Endothelial cell of umbilical vein (primary cell): Measurements from ENCODE around the gene L3MBTL3. TPM values are rescaled to one million over a fixed set of nuclear protein-coding genes. Genes with fewer than 3 reads are reported as not detected.
"Not testable (repeated sequence)": the region's sequence is repeated elsewhere in the genome, so short reads cannot be mapped to it uniquely, and the experiment has no call there.

Experiments
- BruUV-seq: library from RNA; stranded (reverse); fragments of 400-500 nt; replicated peaks from 2 replicates; lab custom pipeline; 2021; lab: Mats Ljungman, UMichigan
- CTCF ChIA-PET: fragments of 300-600, 350-600 bp; sonication (Branson Sonifier 250); formaldehyde crosslinking; loops from one replicate; lab custom pipeline; 2021; ENCODE audit warnings: antibody characterized with exemption, inconsistent platforms; lab: Charles Lee
- POLR2A ChIA-PET: fragments of 300-600, 350-600 bp; sonication (Branson Sonifier 250); formaldehyde crosslinking; loops from one replicate; lab custom pipeline; 2021; ENCODE audit warnings: antibody characterized with exemption, inconsistent platforms; lab: Charles Lee
- DNase-seq: peaks from one replicate; pipeline ENCODE4 v3.0.0-alpha.2; 2011; ENCODE audit warnings: low read depth, low spot score
- FAIRE-seq: peaks from 2 replicates; lab custom pipeline; 2011; peaks lifted over from hg19 to GRCh38; lab: Jason Lieb, UNC
- H2AFZ ChIP-seq: 2 replicates; pipeline ENCODE4 v1.6.0; 2012; ENCODE audit warnings: low read depth, low read length, control low read depth, inconsistent platforms
- H3K27ac ChIP-seq: 2 replicates; pipeline ENCODE4 v1.5.1; 2011; ENCODE audit warnings: low read depth, mild to moderate bottlenecking, control low read depth, low read length, moderate library complexity; ENCODE audit not compliant: insufficient read depth
- H3K27me3 ChIP-seq, 2 experiments: 2 replicates each; pipeline versions ENCODE4 v1.6.0 to v1.6.1; 2011; ENCODE audit warnings: low read length in 2 of 2, mixed read lengths in 1 of 2; ENCODE audit not compliant: control insufficient read depth in 2 of 2, insufficient read depth in 2 of 2
- H3K36me3 ChIP-seq, 2 experiments: 2 replicates in 1 of 2; 3 replicates in 1 of 2; pipeline ENCODE4 v1.5.1; 2011; ENCODE audit warnings: low read length in 2 of 2, mild to moderate bottlenecking in 1 of 2, moderate library complexity in 1 of 2; ENCODE audit not compliant: control insufficient read depth in 2 of 2, insufficient read depth in 2 of 2; ENCODE audit errors: extremely low read depth in 1 of 2
- H3K4me1 ChIP-seq: 3 replicates; pipeline ENCODE4 v1.5.1; 2011; ENCODE audit warnings: mild to moderate bottlenecking, low read length; ENCODE audit not compliant: control insufficient read depth, insufficient read depth; ENCODE audit errors: extremely low read depth
- H3K4me2 ChIP-seq: 2 replicates; pipeline ENCODE4 v1.6.1; 2011; ENCODE audit warnings: low read length, control low read depth, mixed read lengths; ENCODE audit not compliant: insufficient read depth
- H3K4me3 ChIP-seq, 3 experiments: fragments of 200-600 bp in 1 of 3; sonication (generic), shearing (Covaris generic) in 1 of 3; replicated peaks in 1 of 3; 2 replicates each; pipeline ENCODE4 v1.5.1; 2011 to 2016; ENCODE audit warnings: control low read depth in 3 of 3, low read length in 3 of 3, mild to moderate bottlenecking in 2 of 3, inconsistent platforms in 1 of 3, low read depth in 1 of 3, moderate library complexity in 1 of 3; ENCODE audit not compliant: insufficient read depth in 1 of 3
- H3K79me2 ChIP-seq: 2 replicates; pipeline ENCODE4 v1.6.0; 2012; ENCODE audit warnings: low read length, inconsistent platforms; ENCODE audit not compliant: control insufficient read depth, insufficient read depth
- H3K9ac ChIP-seq: replicated peaks from 2 replicates; pipeline ENCODE3; 2011; ENCODE audit warnings: low read length, control low read depth; ENCODE audit not compliant: insufficient read depth; ENCODE audit errors: extremely low read depth
- H3K9me1 ChIP-seq: replicated peaks from 3 replicates; pipeline ENCODE4 v1.6.0; 2011; ENCODE audit warnings: mild to moderate bottlenecking, low read length; ENCODE audit not compliant: control insufficient read depth, insufficient read depth; ENCODE audit errors: extremely low read depth
- H3K9me3 ChIP-seq: replicated peaks from 2 replicates; pipeline ENCODE4 v1.5.1; 2012; ENCODE audit warnings: low read length, inconsistent platforms; ENCODE audit not compliant: control insufficient read depth, insufficient read depth
- H4K20me1 ChIP-seq: replicated peaks from 2 replicates; pipeline ENCODE3; 2011; ENCODE audit warnings: mild to moderate bottlenecking, low read length; ENCODE audit not compliant: control insufficient read depth, insufficient read depth; ENCODE audit errors: extremely low read depth
- EZH2 ChIP-seq: IDR thresholded peaks from 2 replicates; pipeline ENCODE4 v1.6.1; 2012; ENCODE audit warnings: borderline replicate concordance, low read depth, mild to moderate bottlenecking, moderate library complexity, low read length, inconsistent platforms; ENCODE audit not compliant: severe bottlenecking
- FOS ChIP-seq: IDR thresholded peaks from 2 replicates; pipeline ENCODE4 v1.6.1; 2011; ENCODE audit warnings: mild to moderate bottlenecking, low read length, moderate library complexity, borderline replicate concordance; ENCODE audit not compliant: insufficient read depth
- GATA2 ChIP-seq: IDR thresholded peaks from 2 replicates; pipeline ENCODE4 v1.7.0; 2011; ENCODE audit warnings: low read depth, mild to moderate bottlenecking, moderate library complexity, mixed read lengths, low read length; ENCODE audit not compliant: insufficient read length, insufficient read depth
- JUN ChIP-seq: IDR thresholded peaks from 2 replicates; pipeline ENCODE4 v1.6.1; 2011; ENCODE audit warnings: borderline replicate concordance, low read depth; ENCODE audit not compliant: insufficient read length, insufficient read depth
- MYC ChIP-seq: IDR thresholded peaks from one replicate; pipeline ENCODE4 v1.6.1; 2011; ENCODE audit warnings: mild to moderate bottlenecking, low read depth, low read length
- POLR2A ChIP-seq: IDR thresholded peaks from 2 replicates; pipeline ENCODE4 v1.6.1; 2012; ENCODE audit warnings: low read depth, mild to moderate bottlenecking, control low read depth, low read length
- POLR2AphosphoS5 ChIP-seq: IDR thresholded peaks from 2 replicates; pipeline ENCODE4 v1.6.1; 2012; ENCODE audit warnings: low read depth, mild to moderate bottlenecking, control low read depth, low read length, moderate library complexity; ENCODE audit not compliant: insufficient read depth
- dilution Hi-C: fragments of 300-500 bp; cut with MboI; formaldehyde crosslinking; loops from one replicate; pipeline ENCODE4 v1.15.0; 2019; ENCODE audit warnings: low sequenced_read_pairs; ENCODE audit not compliant: extremely low pct_ligation_motif_present
- intact Hi-C: fragments of 100-400 bp; cut with micrococcal nuclease; formaldehyde crosslinking; loops from one replicate; pipeline ENCODE4 v1.10.0; 2022
- polyA plus RNA-seq, 4 experiments: library from polyadenylated mRNA; depleted of rRNA in 3 of 4; stranded (reverse) in 3 of 4; unstranded in 1 of 4; fragments of >200 nt; gene quantifications; 2 replicates each; pipeline versions ENCODE4 v1.2.1 to v1.2.3, GENCODE V29; 2011 to 2012; ENCODE audit warnings: missing spikeins in 1 of 4
- total RNA-seq: library from RNA; stranded (reverse); gene quantifications from 2 replicates; pipeline ENCODE4 v1.2.3, GENCODE V29; 2021
- TF ChIP-seq, protein P1 (sequence below): IDR thresholded peaks from 2 replicates; pipeline ENCODE4 v1.6.1; 2011; ENCODE audit not compliant: insufficient read depth, insufficient read length
- TF ChIP-seq, protein P2 (sequence below), 2 donors: IDR thresholded peaks; 1 replicate in 1 of 2; 2 replicates in 1 of 2; pipeline ENCODE4 v1.5.1; 2011; ENCODE audit warnings: low read length in 2 of 2, mild to moderate bottlenecking in 2 of 2, moderate library complexity in 2 of 2, control low read depth in 1 of 2, inconsistent platforms in 1 of 2, low read depth in 1 of 2; ENCODE audit not compliant: insufficient read depth in 1 of 2; ENCODE audit errors: extremely low read depth in 1 of 2

L3MBTL3 gene
- total and polyA plus RNA-seq, 2 donors (not counting 3 experiments of a cell fraction or from before 2014, with no cell fraction given), result 26.5 to 86.1 TPM

DNA sequence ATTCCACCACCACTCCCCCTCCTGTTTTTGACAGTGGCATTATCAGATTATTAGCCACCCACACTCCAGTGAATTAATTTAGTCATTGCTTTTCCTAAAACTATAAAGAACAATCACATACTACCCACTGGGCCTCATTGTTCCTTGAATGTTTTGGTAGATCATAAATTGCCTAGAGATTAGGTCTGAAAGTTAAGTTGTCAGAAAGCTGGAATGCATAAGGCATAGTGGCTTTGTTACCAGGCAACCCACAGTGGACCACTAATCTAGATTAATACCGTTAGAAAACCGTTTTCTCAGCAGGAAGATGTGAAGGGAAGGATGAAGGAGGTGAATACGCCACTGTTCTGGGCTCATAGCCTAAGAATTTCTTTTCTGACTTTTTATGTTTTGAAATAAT is 128.7 kb downstream of the L3MBTL3 start:
- dilution Hi-C loops (no loop called here), intact Hi-C loops (no loop called here)
- CTCF ChIA-PET, result no interaction called here
- Histone ChIP-seq H3K4me3 (no peak overlapping the region), H2AFZ (no peak overlapping the region), H3K79me2 (no peaks in the 10 kb centered on the region), H4K20me1 (no peaks in the 10 kb centered on the region), H3K9ac (no peak overlapping the region), H3K4me1 (no peaks in the 10 kb centered on the region), H3K9me3 (no peaks in the 10 kb centered on the region), H3K27ac (no peak overlapping the region), H3K27me3 (no peaks in the 10 kb centered on the region), H3K36me3 (peaks cover 0 to 4% of the 10 kb centered on the region in 2 experiments), H3K9me1 (no peaks in the 10 kb centered on the region), H3K4me2 (no peak overlapping the region)
- DNase-seq (no peak), FAIRE-seq (no peak)
- TF ChIP-seq JUN, result no peak
- TF ChIP-seq, protein P1, sequence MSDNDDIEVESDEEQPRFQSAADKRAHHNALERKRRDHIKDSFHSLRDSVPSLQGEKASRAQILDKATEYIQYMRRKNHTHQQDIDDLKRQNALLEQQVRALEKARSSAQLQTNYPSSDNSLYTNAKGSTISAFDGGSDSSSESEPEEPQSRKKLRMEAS, result no peak
- TF ChIP-seq EZH2, result no peak
- TF ChIP-seq POLR2AphosphoS5, result no peak
- TF ChIP-seq POLR2A, result no peak
- no peak for TF ChIP-seq MYC
- POLR2A ChIA-PET, result no interaction called here
- no TSS peak for BruUV-seq

DNA sequence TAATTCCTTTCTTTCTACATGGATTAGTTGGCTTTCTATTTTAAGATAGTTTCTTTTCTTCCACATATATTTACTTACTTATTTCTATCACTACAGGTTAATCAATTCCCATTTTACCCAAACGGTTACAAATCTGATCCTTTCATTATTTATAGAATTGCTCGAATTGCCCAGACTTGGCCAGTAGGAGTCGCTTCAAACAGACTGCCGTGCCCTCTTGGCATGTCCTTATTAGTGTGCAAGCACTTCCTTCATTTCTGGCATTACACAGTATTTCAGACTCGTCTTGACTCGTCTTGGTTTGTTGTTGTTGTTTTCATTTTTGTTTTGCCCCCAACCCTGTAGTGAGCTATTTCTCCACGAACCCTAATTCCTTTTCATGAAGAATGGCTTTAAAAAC is 129.8 kb downstream of the L3MBTL3 start:
- no TSS peak for BruUV-seq
- FAIRE-seq (peak; percentile 26), DNase-seq (no peak)
- Histone ChIP-seq H3K9ac (no peak overlapping the region), H3K27ac (no peak overlapping the region), H3K27me3 (no peaks in the 10 kb centered on the region), H2AFZ (no peak overlapping the region), H3K4me2 (no peak overlapping the region), H3K9me1 (no peaks in the 10 kb centered on the region), H3K4me1 (no peaks in the 10 kb centered on the region), H3K9me3 (no peaks in the 10 kb centered on the region), H3K4me3 (no peak overlapping the region), H3K36me3 (peaks cover 0 to 4% of the 10 kb centered on the region in 2 experiments), H4K20me1 (no peaks in the 10 kb centered on the region), H3K79me2 (no peaks in the 10 kb centered on the region)
- ChIA-PET POLR2A (no interaction called here), CTCF (no interaction called here)
- TF ChIP-seq GATA2 (no peak), MYC (no peak), FOS (no peak), JUN (no peak)
- TF ChIP-seq, protein P2, sequence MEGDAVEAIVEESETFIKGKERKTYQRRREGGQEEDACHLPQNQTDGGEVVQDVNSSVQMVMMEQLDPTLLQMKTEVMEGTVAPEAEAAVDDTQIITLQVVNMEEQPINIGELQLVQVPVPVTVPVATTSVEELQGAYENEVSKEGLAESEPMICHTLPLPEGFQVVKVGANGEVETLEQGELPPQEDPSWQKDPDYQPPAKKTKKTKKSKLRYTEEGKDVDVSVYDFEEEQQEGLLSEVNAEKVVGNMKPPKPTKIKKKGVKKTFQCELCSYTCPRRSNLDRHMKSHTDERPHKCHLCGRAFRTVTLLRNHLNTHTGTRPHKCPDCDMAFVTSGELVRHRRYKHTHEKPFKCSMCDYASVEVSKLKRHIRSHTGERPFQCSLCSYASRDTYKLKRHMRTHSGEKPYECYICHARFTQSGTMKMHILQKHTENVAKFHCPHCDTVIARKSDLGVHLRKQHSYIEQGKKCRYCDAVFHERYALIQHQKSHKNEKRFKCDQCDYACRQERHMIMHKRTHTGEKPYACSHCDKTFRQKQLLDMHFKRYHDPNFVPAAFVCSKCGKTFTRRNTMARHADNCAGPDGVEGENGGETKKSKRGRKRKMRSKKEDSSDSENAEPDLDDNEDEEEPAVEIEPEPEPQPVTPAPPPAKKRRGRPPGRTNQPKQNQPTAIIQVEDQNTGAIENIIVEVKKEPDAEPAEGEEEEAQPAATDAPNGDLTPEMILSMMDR (IDR thresholded peaks at IDR 0.05; ENCODE audit: extremely low read depth in 1 of 2, insufficient read depth in 1 of 2, low read depth in 1 of 2, low read length in 2 of 2), result peak in 1 of 2 donors; percentile 8
- TF ChIP-seq, protein P1, result no peak
- intact Hi-C loops (no loop called here), dilution Hi-C loops (no loop called here)

DNA sequence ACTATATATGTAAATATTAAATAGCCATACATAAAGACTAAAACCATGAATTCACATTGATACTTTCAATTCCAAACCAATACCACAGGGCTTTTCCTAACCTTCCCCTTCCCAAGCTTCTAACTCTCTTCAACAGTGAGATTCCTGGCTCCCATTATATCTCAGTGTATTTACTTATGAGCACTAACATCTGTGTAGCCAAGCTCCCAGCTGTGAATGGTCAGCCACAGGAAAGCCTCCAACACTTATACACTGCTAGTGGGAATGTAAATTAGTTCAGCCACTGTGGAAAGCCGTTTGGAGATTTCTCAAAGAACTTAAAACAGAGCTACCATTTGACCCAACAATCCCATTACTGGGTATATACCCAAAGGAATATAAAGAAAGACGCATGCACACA is 130.6 kb downstream of the L3MBTL3 start:
- H3K27me3 ChIP-seq, H3K9me1 ChIP-seq, dilution Hi-C loops, intact Hi-C loops, POLR2A ChIA-PET, H3K4me1 ChIP-seq, H3K4me3 ChIP-seq, H3K4me2 ChIP-seq, H3K27ac ChIP-seq, H3K79me2 ChIP-seq, H3K36me3 ChIP-seq, H3K9me3 ChIP-seq, H4K20me1 ChIP-seq, DNase-seq, H2AFZ ChIP-seq, FAIRE-seq, H3K9ac ChIP-seq, BruUV-seq: not testable (repeated sequence)
- CTCF ChIA-PET, result interaction anchor here (0.9 kb wide), 1 partner anchor 19 kb away, joined by 3 read pairs; no protein-coding TSS in a partner anchor
